HepG2 (cell line): Measurements from ENCODE around the gene LCK. TPM values are rescaled to one million over a fixed set of nuclear protein-coding genes. Genes with fewer than 3 reads are reported as not detected.

Experiments used
- ATAC-seq: fragments of 200-7000 bp; cut with Tn5 transposase; 3 replicates; pipeline ENCODE4 v1.9.1; 2020; ENCODE audit warnings: mild to moderate bottlenecking, moderate library complexity
- BruUV-seq: library from RNA; stranded (reverse); fragments of 400-500 nt; replicated peaks from 2 replicates; lab custom pipeline; 2021; lab: Mats Ljungman, UMichigan
- CTCF ChIA-PET: fragments of 300-600 bp; formaldehyde crosslinking; extraction: SDS; loops from one replicate; lab custom pipeline; 2021; ENCODE audit warnings: low total read pairs, inconsistent platforms, low intra/inter-chr PET ratio; lab: Yijun Ruan, JAX
- POLR2A ChIA-PET: fragments of 350-600 bp; sonication (Branson Sonifier 250); formaldehyde crosslinking; loops from one replicate; lab custom pipeline; 2020; ENCODE audit warnings: antibody characterized with exemption, inconsistent platforms; lab: Yijun Ruan, JAX
- DNase-seq: peaks from one replicate; pipeline ENCODE4 v3.0.0-alpha.2; 2015; ENCODE audit warnings: low spot score
- FAIRE-seq: peaks from 3 replicates; lab custom pipeline; 2011; peaks lifted over from hg19 to GRCh38; lab: Jason Lieb, UNC
- H2AFZ ChIP-seq: one replicate; pipeline ENCODE4 v1.6.1; 2011; ENCODE audit warnings: low read length, inconsistent platforms
- H3K27ac ChIP-seq: fragments of 300-600 bp; 3 replicates; pipeline ENCODE4 v1.8.0; 2011; ENCODE audit warnings: mixed run types, mild to moderate bottlenecking, mixed read lengths, low read length, inconsistent platforms; ENCODE audit not compliant: insufficient read depth; ENCODE audit errors: extremely low read length
- H3K27me3 ChIP-seq, 2 experiments: fragments of 200-600 bp in 1 of 2; 2 replicates in 1 of 2; 3 replicates in 1 of 2; pipeline versions ENCODE4 v1.6.0 to v1.8.0; 2011; ENCODE audit warnings: low read length in 2 of 2, mild to moderate bottlenecking in 2 of 2, moderate library complexity in 2 of 2, inconsistent platforms in 1 of 2; ENCODE audit not compliant: insufficient read depth in 2 of 2, control insufficient read depth in 1 of 2
- H3K36me3 ChIP-seq, 2 experiments: fragments of 200-600 bp in 1 of 2; replicated peaks in 1 of 2; 2 replicates in 1 of 2; 3 replicates in 1 of 2; pipeline versions ENCODE4 v1.5.1 to v1.8.0; 2011; ENCODE audit warnings: low read length in 2 of 2, inconsistent platforms in 1 of 2; ENCODE audit not compliant: insufficient read depth in 2 of 2, control insufficient read depth in 1 of 2
- H3K4me1 ChIP-seq: 2 replicates; pipeline ENCODE4 v1.5.1; 2012; ENCODE audit warnings: low read length, inconsistent platforms; ENCODE audit not compliant: insufficient read depth
- H3K4me2 ChIP-seq: 2 replicates; pipeline ENCODE4 v1.6.0; 2011; ENCODE audit warnings: low read depth, low read length, inconsistent platforms
- H3K4me3 ChIP-seq, 3 experiments: fragments of 200-600 bp in 1 of 3; sonication (generic), shearing (Covaris generic) in 1 of 3; replicated peaks in 1 of 3; 2 replicates each; pipeline ENCODE4 v1.5.1; 2011 to 2016; ENCODE audit warnings: low read length in 3 of 3, inconsistent platforms in 2 of 3, low read depth in 2 of 3, mild to moderate bottlenecking in 2 of 3, control low read depth in 1 of 3, mixed read lengths in 1 of 3; ENCODE audit not compliant: insufficient read depth in 1 of 3
- H3K79me2 ChIP-seq: one replicate; pipeline ENCODE4 v1.6.1; 2011; ENCODE audit warnings: low read length, inconsistent platforms; ENCODE audit not compliant: insufficient read depth
- H3K9ac ChIP-seq: 2 replicates; pipeline ENCODE4 v1.6.0; 2011; ENCODE audit warnings: mild to moderate bottlenecking, low read depth, low read length, inconsistent platforms; ENCODE audit not compliant: insufficient read depth
- H3K9me3 ChIP-seq: 2 replicates; pipeline ENCODE4 v1.5.1; 2012; ENCODE audit warnings: mild to moderate bottlenecking, low read length
- H4K20me1 ChIP-seq: 2 replicates; pipeline ENCODE4 v1.6.0; 2011; ENCODE audit warnings: inconsistent platforms, mild to moderate bottlenecking, low read length, moderate library complexity; ENCODE audit not compliant: insufficient read depth
- CTCF ChIP-seq: sonication (generic); formaldehyde crosslinking; IDR thresholded peaks from 2 replicates; pipeline ENCODE4 v1.5.0; 2020; ENCODE audit warnings: mild to moderate bottlenecking, missing genetic modification reagents, moderate library complexity
- GATA4 ChIP-seq: sonication (generic); IDR thresholded peaks from 2 replicates; pipeline ENCODE4 v1.6.1; 2016; ENCODE audit warnings: antibody characterized with exemption, low read depth, borderline replicate concordance
- GATAD2A ChIP-seq: IDR thresholded peaks from 2 replicates; pipeline ENCODE4 v1.6.1; 2016
- KAT7 ChIP-seq: IDR thresholded peaks from 2 replicates; pipeline ENCODE4 v1.6.1; 2018; ENCODE audit warnings: borderline replicate concordance, missing compliant biosample characterization
- RAD21 ChIP-seq: fragments of 450-650 bp; formaldehyde crosslinking; IDR thresholded peaks from 2 replicates; pipeline ENCODE4 v1.5.0; 2020; ENCODE audit warnings: mild to moderate bottlenecking
- SAP130 ChIP-seq: IDR thresholded peaks from 2 replicates; pipeline ENCODE4 v1.6.1; 2016; ENCODE audit warnings: low read depth
- SMC3 ChIP-seq: IDR thresholded peaks from 2 replicates; pipeline ENCODE4 v1.6.1; 2011; ENCODE audit warnings: low read length, improper control_type of control experiment
- STAG1 ChIP-seq: sonication (generic); formaldehyde crosslinking; IDR thresholded peaks from 2 replicates; pipeline ENCODE4 v1.4.0; 2020; ENCODE audit warnings: missing genetic modification reagents
- XRCC5 ChIP-seq: fragments of 200-400 bp; formaldehyde crosslinking; optimal IDR thresholded peaks from 2 replicates; pipeline ENCODE3; 2017; ENCODE audit warnings: mild to moderate bottlenecking, low read length
- ZFYVE20 ChIP-seq: sonication (generic); formaldehyde crosslinking; IDR thresholded peaks from 2 replicates; pipeline ENCODE4 v1.8.0; 2023; ENCODE audit warnings: low read depth, mild to moderate bottlenecking, moderate library complexity, missing genetic modification reagents, borderline replicate concordance
- ZNF598 ChIP-seq: sonication (generic); formaldehyde crosslinking; IDR thresholded peaks from 2 replicates; pipeline ENCODE4 v1.5.1; 2020; ENCODE audit warnings: mild to moderate bottlenecking, missing genetic modification reagents, borderline replicate concordance
- ZNF687 ChIP-seq: sonication (generic); formaldehyde crosslinking; IDR thresholded peaks from 2 replicates; pipeline ENCODE4 v1.5.1; 2020; ENCODE audit warnings: mild to moderate bottlenecking, missing genetic modification reagents, moderate library complexity
- WGBS: methylation state at CpG from one replicate; pipeline ENCODE4 v1.1.6; 2017; ENCODE audit warnings: low lambda C conversion rate; 5-methylcytosine and 5-hydroxymethylcytosine counted together
- in situ Hi-C: cut with HindIII; loops from 2 replicates; pipeline ENCODE4 v1.10.0; 2017; ENCODE audit warnings: low pct_unique_long_range_greater_than_20kb; ENCODE audit not compliant: extremely low pct_ligation_motif_present
- intact Hi-C: fragments of 100-400 bp; cut with micrococcal nuclease; formaldehyde crosslinking; loops from one replicate; pipeline ENCODE4 v1.10.0; 2022; ENCODE audit not compliant: unreplicated experiment
- polyA plus RNA-seq, 8 experiments: library from polyadenylated mRNA; depleted of rRNA in 3 of 8; stranded (reverse) in 7 of 8; unstranded in 1 of 8; fragments of >200 nt; fragmentation: Illumina TruSeq in 4 of 8; extraction: Trizol in 4 of 8; gene quantifications; 2 replicates each; pipeline versions ENCODE4 v1.2.1 to v1.2.3, GENCODE V29; 2011 to 2016; ENCODE audit warnings: low read depth in 4 of 8, missing spikeins in 1 of 8, mixed read lengths in 1 of 8; ENCODE audit not compliant: insufficient read depth in 1 of 8
- total RNA-seq, 5 experiments: library from RNA; depleted of rRNA; stranded (reverse); fragments of >200 nt; fragmentation: Illumina TruSeq; extraction: Trizol; gene quantifications; 2 replicates each; pipeline ENCODE4 v1.2.3, GENCODE V29; 2016; ENCODE audit warnings: low read depth in 1 of 5
- TF ChIP-seq, protein P1 (sequence below): sonication (generic); formaldehyde crosslinking; IDR thresholded peaks from 2 replicates; pipeline ENCODE4 v1.4.0; 2020; ENCODE audit warnings: missing genetic modification reagents, borderline replicate concordance
- TF ChIP-seq, protein P2 (sequence below): sonication (generic); formaldehyde crosslinking; IDR thresholded peaks from 2 replicates; pipeline ENCODE4 v1.4.0; 2020; ENCODE audit warnings: mild to moderate bottlenecking, missing genetic modification reagents

LCK gene
- total and polyA plus RNA-seq, 2 of the 13 experiments (the other 11 are each of a cell fraction or from before 2014, with no cell fraction given) = 0.93 to 1.8 TPM

DNA sequence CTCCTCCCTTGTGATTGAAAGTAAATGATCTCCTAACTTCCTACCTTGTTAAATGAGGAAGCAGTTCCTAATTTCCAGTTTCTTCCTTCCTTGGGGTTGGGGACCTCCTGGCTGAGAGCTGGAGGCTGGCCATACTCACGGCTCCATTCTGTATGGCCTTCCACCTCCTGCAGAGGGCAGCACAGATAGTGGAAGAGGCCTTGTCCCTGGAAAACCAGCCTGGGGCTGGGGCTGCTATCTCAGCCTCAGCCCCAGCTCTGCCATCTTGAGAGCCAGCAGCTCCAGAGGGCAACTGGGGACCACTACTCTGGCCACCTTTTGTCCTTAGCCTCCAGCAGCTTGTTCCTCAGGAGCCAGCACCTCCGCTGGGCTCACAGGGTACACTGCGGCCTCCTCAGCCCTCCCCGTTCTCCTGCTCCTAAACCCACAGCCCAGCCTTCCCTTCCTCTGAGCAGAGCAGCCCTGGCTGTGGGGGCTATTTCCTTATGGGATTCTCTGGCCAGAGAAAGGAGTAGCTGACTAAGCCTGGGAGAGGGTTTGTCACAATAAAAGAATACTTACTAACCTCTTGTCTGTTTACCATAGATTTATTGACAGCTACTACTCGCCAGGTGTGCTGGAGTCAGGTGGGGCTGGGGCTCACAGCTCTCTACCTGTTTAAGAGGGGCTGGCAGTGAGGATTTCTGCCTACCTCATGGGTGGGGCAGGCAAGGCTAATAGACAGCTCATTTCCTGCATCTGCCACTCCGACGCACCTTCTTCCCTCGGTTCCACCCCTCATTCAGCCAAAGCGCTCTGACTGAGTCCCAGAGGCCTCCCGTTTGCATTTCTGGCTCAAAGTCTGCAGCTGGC, 35.2 kb upstream of the LCK start:
- no peaks in the 10 kb centered on the region for H3K27me3 ChIP-seq
- 82% methylated on average over 8 of the region's 10 CpGs for WGBS
- peak; percentile 95 for ATAC-seq
- peaks cover 11 to 30% of the 10 kb centered on the region in 2 experiments; a peak in 4 of 5 replicates for H3K36me3 ChIP-seq
- peaks cover 16% of the 10 kb centered on the region for H3K4me1 ChIP-seq
- no peak overlapping the region for H3K4me3 ChIP-seq
- no TSS peak for BruUV-seq
- ChIA-PET POLR2A (interaction anchor here (0.8 to 2.6 kb wide), 13 partner anchors 10 to 178 kb away, joined by 3 to 22 read pairs (median 5); partner anchors contain the start of genes BSDC1, CCDC28B, FAM167B and HDAC1), CTCF (interaction anchor here (0.7 to 2.0 kb wide), 6 partner anchors 32 to 198 kb away, joined by 3 to 11 read pairs (median 4); no protein-coding TSS in a partner anchor)
- DNase-seq = peak; percentile 61
- intact Hi-C loops = loop anchor here (1.0 kb wide), 1 partner anchor 100 kb away; no protein-coding TSS in a partner anchor
- H3K4me2 ChIP-seq = no peak overlapping the region
- no peak overlapping the region for H2AFZ ChIP-seq
- H3K9me3 ChIP-seq = no peaks in the 10 kb centered on the region
- peaks cover 2% of the 10 kb centered on the region for H3K79me2 ChIP-seq
- H4K20me1 ChIP-seq = no peaks in the 10 kb centered on the region
- H3K9ac ChIP-seq = no peak overlapping the region
- FAIRE-seq = peak; percentile 81
- in situ Hi-C loops = loop anchor here (10.0 kb wide), 1 partner anchor 199 kb away; no protein-coding TSS in a partner anchor
- H3K27ac ChIP-seq = no peak overlapping the region
- no peak for TF ChIP-seq KAT7 (CRISPR knock-in tag)
- TF ChIP-seq XRCC5 = peak; percentile 52
- 0 out of 2 replicates have a peak, but pooled peaks have one; percentile 58 for TF ChIP-seq ZNF598
- TF ChIP-seq, protein P1, sequence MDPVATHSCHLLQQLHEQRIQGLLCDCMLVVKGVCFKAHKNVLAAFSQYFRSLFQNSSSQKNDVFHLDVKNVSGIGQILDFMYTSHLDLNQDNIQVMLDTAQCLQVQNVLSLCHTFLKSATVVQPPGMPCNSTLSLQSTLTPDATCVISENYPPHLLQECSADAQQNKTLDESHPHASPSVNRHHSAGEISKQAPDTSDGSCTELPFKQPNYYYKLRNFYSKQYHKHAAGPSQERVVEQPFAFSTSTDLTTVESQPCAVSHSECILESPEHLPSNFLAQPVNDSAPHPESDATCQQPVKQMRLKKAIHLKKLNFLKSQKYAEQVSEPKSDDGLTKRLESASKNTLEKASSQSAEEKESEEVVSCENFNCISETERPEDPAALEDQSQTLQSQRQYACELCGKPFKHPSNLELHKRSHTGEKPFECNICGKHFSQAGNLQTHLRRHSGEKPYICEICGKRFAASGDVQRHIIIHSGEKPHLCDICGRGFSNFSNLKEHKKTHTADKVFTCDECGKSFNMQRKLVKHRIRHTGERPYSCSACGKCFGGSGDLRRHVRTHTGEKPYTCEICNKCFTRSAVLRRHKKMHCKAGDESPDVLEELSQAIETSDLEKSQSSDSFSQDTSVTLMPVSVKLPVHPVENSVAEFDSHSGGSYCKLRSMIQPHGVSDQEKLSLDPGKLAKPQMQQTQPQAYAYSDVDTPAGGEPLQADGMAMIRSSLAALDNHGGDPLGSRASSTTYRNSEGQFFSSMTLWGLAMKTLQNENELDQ (CRISPR knock-in tag) = no peak
- no peak for TF ChIP-seq GATA4
- peak; percentile 89 for TF ChIP-seq CTCF (CRISPR knock-in tag)
- TF ChIP-seq ZNF687 (CRISPR knock-in tag) = peak; percentile 41; the same call in 1 of the 2 replicates
- TF ChIP-seq, protein P2, sequence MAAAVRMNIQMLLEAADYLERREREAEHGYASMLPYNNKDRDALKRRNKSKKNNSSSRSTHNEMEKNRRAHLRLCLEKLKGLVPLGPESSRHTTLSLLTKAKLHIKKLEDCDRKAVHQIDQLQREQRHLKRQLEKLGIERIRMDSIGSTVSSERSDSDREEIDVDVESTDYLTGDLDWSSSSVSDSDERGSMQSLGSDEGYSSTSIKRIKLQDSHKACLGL (CRISPR knock-in tag) = no peak
- TF ChIP-seq RAD21 (CRISPR knock-in tag) = peak; percentile 90
- TF ChIP-seq ZFYVE20 (CRISPR knock-in tag) = no peak
- peak; percentile 86 for TF ChIP-seq SMC3
- TF ChIP-seq GATAD2A (CRISPR knock-in tag) = 0 out of 2 replicates have a peak, but pooled peaks have one; percentile 35
- TF ChIP-seq SAP130 (CRISPR knock-in tag) = 0 out of 2 replicates have a peak, but pooled peaks have one; percentile 24
- peak; percentile 93 for TF ChIP-seq STAG1 (CRISPR knock-in tag)
